ENCODE data around the gene ST8SIA2. TPM values are rescaled to one million over a fixed set of nuclear protein-coding genes. Genes with fewer than 3 reads are reported as not detected.

Gene ST8SIA2
- total RNA-seq, 6 experiments from 2014 or later: 0.05 to 0.12 TPM; not detected in 4

DNA sequence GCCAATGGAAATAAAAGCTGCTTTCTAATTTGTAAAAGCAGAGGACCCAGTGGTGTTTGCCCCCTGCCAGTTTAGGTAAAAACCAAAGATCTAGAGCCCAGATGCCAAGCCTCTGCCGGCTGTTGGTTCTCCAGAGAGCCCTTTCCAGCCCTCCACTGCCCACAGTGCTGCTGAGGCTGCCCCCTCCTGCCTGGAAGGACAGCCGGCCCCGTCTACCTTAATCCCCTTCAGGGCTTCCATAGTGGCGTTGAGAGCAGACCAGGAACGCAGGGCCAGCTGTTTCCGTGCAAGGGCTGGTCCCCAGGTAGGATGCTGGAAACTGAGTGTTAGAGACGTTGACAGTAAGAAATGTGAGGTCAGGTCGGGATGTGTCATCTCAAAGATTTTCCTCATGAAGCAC lies 6.9 kb downstream of the ST8SIA2 start:
- Mint-ChIP-seq H3K27me3 (ENCODE audit: insufficient read depth) (peaks cover 11% of the 10 kb centered on the region), H3K4me1 (ENCODE audit: low read depth) (no peaks in the 10 kb centered on the region), H3K27ac (no peak overlapping the region), H3K9me3 (peaks cover 5% of the 10 kb centered on the region; the same call in 1 of the 2 replicates), H3K4me3 (no peak overlapping the region), H3K36me3 (ENCODE audit: low read depth) (no peaks in the 10 kb centered on the region)
- TF ChIP-seq, protein P1, sequence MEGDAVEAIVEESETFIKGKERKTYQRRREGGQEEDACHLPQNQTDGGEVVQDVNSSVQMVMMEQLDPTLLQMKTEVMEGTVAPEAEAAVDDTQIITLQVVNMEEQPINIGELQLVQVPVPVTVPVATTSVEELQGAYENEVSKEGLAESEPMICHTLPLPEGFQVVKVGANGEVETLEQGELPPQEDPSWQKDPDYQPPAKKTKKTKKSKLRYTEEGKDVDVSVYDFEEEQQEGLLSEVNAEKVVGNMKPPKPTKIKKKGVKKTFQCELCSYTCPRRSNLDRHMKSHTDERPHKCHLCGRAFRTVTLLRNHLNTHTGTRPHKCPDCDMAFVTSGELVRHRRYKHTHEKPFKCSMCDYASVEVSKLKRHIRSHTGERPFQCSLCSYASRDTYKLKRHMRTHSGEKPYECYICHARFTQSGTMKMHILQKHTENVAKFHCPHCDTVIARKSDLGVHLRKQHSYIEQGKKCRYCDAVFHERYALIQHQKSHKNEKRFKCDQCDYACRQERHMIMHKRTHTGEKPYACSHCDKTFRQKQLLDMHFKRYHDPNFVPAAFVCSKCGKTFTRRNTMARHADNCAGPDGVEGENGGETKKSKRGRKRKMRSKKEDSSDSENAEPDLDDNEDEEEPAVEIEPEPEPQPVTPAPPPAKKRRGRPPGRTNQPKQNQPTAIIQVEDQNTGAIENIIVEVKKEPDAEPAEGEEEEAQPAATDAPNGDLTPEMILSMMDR (IDR thresholded peaks at IDR 0.05): no peak
- no peak for DNase-seq

DNA sequence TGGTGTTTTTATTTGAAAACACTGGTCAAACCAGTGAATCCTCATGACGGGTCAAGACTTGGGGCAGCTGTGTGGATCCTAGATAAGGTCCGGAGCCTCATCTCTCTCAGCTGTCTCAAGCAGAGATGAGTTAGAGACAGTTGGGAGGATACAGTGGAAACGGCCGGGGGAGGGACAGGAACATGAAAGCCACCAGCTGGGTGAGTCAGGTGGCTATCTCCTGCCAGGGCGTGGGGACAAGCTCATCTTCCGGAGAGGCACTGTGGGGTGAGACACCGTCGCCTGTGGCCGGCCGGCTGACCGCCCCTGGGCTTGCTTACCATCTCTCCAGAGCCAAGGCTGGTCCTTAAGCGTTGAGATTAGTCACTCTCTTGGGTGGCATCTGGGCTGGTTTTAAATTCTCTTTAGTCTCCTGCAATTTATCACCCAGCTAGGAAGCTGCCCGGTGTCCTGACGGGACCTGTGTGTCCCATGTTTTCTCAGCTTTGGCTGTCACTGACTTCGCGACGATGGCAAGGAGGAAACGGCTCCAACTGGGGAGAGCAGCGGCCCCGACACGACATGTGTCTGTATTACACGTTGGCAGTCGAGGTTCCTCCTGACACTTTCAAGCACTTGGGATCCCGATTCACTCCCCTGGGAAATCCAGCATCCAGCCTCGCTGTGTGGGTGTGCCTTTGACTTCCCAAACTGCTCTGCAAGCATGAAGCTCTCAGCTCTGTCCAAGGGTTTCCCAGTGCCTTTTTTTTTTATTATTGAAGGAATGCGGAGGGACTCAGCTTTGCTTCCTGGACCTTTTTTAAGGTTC lies 7.5 kb downstream of the ST8SIA2 start:
- Mint-ChIP-seq H3K4me1 (ENCODE audit: low read depth) (no peaks in the 10 kb centered on the region), H3K27me3 (ENCODE audit: insufficient read depth) (peaks cover 8% of the 10 kb centered on the region), H3K4me3 (no peak overlapping the region), H3K9me3 (peaks cover 5% of the 10 kb centered on the region; the same call in 1 of the 2 replicates), H3K36me3 (ENCODE audit: low read depth) (no peaks in the 10 kb centered on the region), H3K27ac (no peak overlapping the region)
- DNase-seq: no peak
- TF ChIP-seq, protein P1 (IDR thresholded peaks at IDR 0.05): no peak

DNA sequence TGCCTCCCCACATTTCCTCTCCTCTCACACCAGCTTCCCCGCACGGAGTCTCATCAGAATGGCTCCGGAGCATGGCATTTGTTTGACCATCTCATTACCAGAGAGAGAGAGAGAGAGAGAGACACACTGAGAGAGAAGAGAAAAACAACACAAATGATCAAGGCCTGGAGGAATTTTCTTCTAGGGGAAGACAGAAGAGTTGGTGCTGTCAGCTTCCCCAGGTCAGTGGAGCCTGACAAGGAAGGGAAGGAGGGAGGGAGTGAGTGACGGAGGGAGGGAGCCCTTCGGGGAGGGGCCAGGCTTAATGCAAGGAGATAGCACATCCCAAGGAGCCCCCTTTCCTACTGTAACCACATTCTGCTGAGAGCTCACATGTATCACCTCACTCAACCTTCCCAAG lies 9.1 kb downstream of the ST8SIA2 start:
- TF ChIP-seq, protein P1 (IDR thresholded peaks at IDR 0.05): no peak
- peaks cover 5% of the 10 kb centered on the region for H3K27me3 Mint-ChIP-seq (ENCODE audit: insufficient read depth)
- no peak overlapping the region for H3K4me3 Mint-ChIP-seq
- H3K9me3 Mint-ChIP-seq: peaks cover 5% of the 10 kb centered on the region; the same call in 1 of the 2 replicates
- no peaks in the 10 kb centered on the region for H3K36me3 Mint-ChIP-seq (ENCODE audit: low read depth)
- no peak overlapping the region for H3K27ac Mint-ChIP-seq
- no peaks in the 10 kb centered on the region for H3K4me1 Mint-ChIP-seq (ENCODE audit: low read depth)
- no peak for DNase-seq

DNA sequence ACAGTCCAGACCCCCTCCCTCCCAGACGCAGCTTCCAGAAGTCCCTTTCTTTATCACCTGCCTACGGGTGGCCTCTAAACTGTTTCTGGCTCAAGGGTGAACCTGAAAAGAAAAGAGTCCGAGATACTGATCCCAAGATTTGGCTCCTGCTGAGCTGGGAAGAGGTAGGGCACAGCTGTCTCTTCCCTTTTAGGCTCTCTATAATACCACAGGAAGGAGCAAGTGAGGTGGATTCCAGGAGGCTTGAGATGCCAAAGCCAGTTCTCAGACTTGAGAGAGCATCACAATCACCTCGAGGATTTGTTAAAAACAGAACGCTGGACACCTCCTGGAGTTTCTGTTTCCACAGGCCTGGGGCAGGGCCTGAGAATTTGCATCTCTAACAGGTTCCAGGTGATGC lies 12.3 kb downstream of the ST8SIA2 start:
- Mint-ChIP-seq H3K4me1 (ENCODE audit: low read depth) (no peaks in the 10 kb centered on the region), H3K27me3 (ENCODE audit: insufficient read depth) (peaks cover 5% of the 10 kb centered on the region), H3K9me3 (peaks cover 8% of the 10 kb centered on the region), H3K36me3 (ENCODE audit: low read depth) (no peaks in the 10 kb centered on the region), H3K27ac (no peak overlapping the region), H3K4me3 (no peak overlapping the region)
- TF ChIP-seq, protein P1 (IDR thresholded peaks at IDR 0.05): no peak
- no peak for DNase-seq

DNA sequence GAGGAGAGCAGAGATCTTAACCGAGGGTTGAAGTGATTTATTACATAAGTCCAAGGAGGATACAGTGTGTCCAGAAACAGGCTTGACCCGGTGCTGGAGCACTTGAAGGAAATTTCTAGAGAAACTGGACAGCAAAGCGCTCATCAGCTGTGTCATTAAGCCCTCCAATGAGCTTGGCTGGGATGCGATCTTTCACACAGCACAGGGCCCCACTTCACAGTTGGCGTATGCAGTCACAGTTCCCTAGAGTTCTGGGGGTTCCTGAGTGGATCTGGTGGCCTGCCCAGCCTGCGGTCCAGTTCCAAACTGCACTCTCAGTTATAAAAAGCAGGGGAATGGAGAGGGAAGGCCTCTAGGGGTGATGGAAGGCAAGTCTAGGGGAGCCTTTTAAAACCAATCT lies 13.6 kb downstream of the ST8SIA2 start:
- no peak overlapping the region for H3K4me3 Mint-ChIP-seq

More for the DNA sequence above, 13.6 kb downstream of the ST8SIA2 start:
- TF ChIP-seq, protein P1 (IDR thresholded peaks at IDR 0.05): no peak
- no peaks in the 10 kb centered on the region for H3K36me3 Mint-ChIP-seq (ENCODE audit: low read depth)
- H3K27me3 Mint-ChIP-seq (ENCODE audit: insufficient read depth): peaks cover 5% of the 10 kb centered on the region
- H3K4me1 Mint-ChIP-seq (ENCODE audit: low read depth): no peaks in the 10 kb centered on the region
- DNase-seq: no peak
- peaks cover 8% of the 10 kb centered on the region for H3K9me3 Mint-ChIP-seq
- H3K27ac Mint-ChIP-seq: no peak overlapping the region

All from HFFc6 (cell line).